Measurements from ENCODE around the gene BRWD1.
A peak's percentile ranks its signal among the peaks of the same experiment; 100 is the strongest.

BRWD1 gene

GRCh38 chr21:39269620-39270019, 43.8 kb downstream of the BRWD1 start:
- H3K4me1 ChIP-seq: peaks cover 0 to 20% (median 11%) of the 10 kb centered on the region in 10 experiments; a peak in 10 of 20 replicates
- H3K27ac ChIP-seq: no peak overlapping the region
- H3K36me3 ChIP-seq: peaks cover 93 to 100% (median 98%) of the 10 kb centered on the region in 11 experiments
- peaks cover 0 to 15% (median 4%) of the 10 kb centered on the region in 11 experiments; a peak in 6 of 22 replicates for H4K20me1 ChIP-seq
- no peaks in the 10 kb centered on the region for H3K27me3 ChIP-seq
- no peak overlapping the region for H3K4me2 ChIP-seq
- no peak for TF ChIP-seq Cebpa-rat (IDR thresholded peaks at IDR 0.05)
- no peaks in the 10 kb centered on the region for H3K9me3 ChIP-seq (replicated peaks in 1 of 11)
- no peak overlapping the region for H3K4me3 ChIP-seq
- no peak overlapping the region for H3K9ac ChIP-seq

GRCh38 chr21:39265603-39266002, 47.8 kb downstream of the BRWD1 start:
- Histone ChIP-seq H4K20me1 (peaks cover 0 to 39% (median 14%) of the 10 kb centered on the region in 11 experiments; a peak in 13 of 22 replicates), H3K4me3 (no peak overlapping the region), H3K4me2 (peak overlapping the region in 6 of 11 experiments; percentile 21 to 52 (median 46); a peak in 10 of 22 replicates), H3K4me1 (peaks cover 0 to 20% (median 11%) of the 10 kb centered on the region in 10 experiments; a peak in 10 of 20 replicates), H3K27me3 (no peaks in the 10 kb centered on the region), H3K9me3 (replicated peaks in 1 of 11) (no peaks in the 10 kb centered on the region), H3K36me3 (peaks cover 93 to 100% (median 99%) of the 10 kb centered on the region in 11 experiments), H3K9ac (no peak overlapping the region), H3K27ac (peak overlapping the region in 1 of 11 experiments; percentile 13; a peak in 1 of 22 replicates)
- TF ChIP-seq Cebpa-rat (IDR thresholded peaks at IDR 0.05): no peak

- H3K9me3 ChIP-seq (replicated peaks in 1 of 11): no peaks in the 10 kb centered on the region
- H3K9ac ChIP-seq: no peak overlapping the region
- H3K4me1 ChIP-seq: peaks cover 0 to 20% (median 11%) of the 10 kb centered on the region in 10 experiments; a peak in 10 of 20 replicates
- H3K27me3 ChIP-seq: no peaks in the 10 kb centered on the region
- H4K20me1 ChIP-seq: peaks cover 8 to 54% (median 19%) of the 10 kb centered on the region in 11 experiments; a peak in 14 of 22 replicates
- no peak overlapping the region for H3K4me2 ChIP-seq
- no peak overlapping the region for H3K27ac ChIP-seq
- peaks cover 94 to 100% (median 99%) of the 10 kb centered on the region in 11 experiments for H3K36me3 ChIP-seq
- peak in 2 of 11 experiments; percentile 11 to 37; a peak in 1 of 22 replicates for TF ChIP-seq Cebpa-rat (IDR thresholded peaks at IDR 0.05)
- no peak overlapping the region for H3K4me3 ChIP-seq
Observed at GRCh38 chr21:39263372-39263771, 50.1 kb downstream of the BRWD1 start.

- Histone ChIP-seq H3K27me3 (no peaks in the 10 kb centered on the region), H3K4me2 (no peak overlapping the region), H3K36me3 (peaks cover 96 to 100% (median 99%) of the 10 kb centered on the region in 11 experiments), H3K9me3 (replicated peaks in 1 of 11) (no peaks in the 10 kb centered on the region), H3K9ac (no peak overlapping the region), H3K27ac (no peak overlapping the region), H4K20me1 (peaks cover 8 to 61% (median 30%) of the 10 kb centered on the region in 11 experiments; a peak in 15 of 22 replicates), H3K4me1 (no peaks in the 10 kb centered on the region), H3K4me3 (no peak overlapping the region)
- no peak for TF ChIP-seq Cebpa-rat (IDR thresholded peaks at IDR 0.05)
Observed at GRCh38 chr21:39258207-39258606, 55.2 kb downstream of the BRWD1 start.

- no peaks in the 10 kb centered on the region for H3K4me1 ChIP-seq
- H3K36me3 ChIP-seq: peaks cover 88 to 100% (median 95%) of the 10 kb centered on the region in 11 experiments
- no peak overlapping the region for H3K4me3 ChIP-seq
- peaks cover 1 to 33% (median 6%) of the 10 kb centered on the region in 11 experiments; a peak in 11 of 22 replicates for H4K20me1 ChIP-seq
- H3K9me3 ChIP-seq (replicated peaks in 1 of 11): no peaks in the 10 kb centered on the region
- no peak overlapping the region for H3K4me2 ChIP-seq
- H3K27me3 ChIP-seq: no peaks in the 10 kb centered on the region
- H3K27ac ChIP-seq: no peak overlapping the region
- H3K9ac ChIP-seq: no peak overlapping the region
- no peak for TF ChIP-seq Cebpa-rat (IDR thresholded peaks at IDR 0.05)
Observed at GRCh38 chr21:39251326-39251725, 62.1 kb downstream of the BRWD1 start.

- Histone ChIP-seq H3K4me2 (no peak overlapping the region), H3K4me1 (no peaks in the 10 kb centered on the region), H3K27me3 (no peaks in the 10 kb centered on the region), H3K9ac (no peak overlapping the region), H4K20me1 (peaks cover 18 to 72% (median 27%) of the 10 kb centered on the region in 11 experiments; a peak in 12 of 22 replicates), H3K36me3 (peaks cover 88 to 100% (median 100%) of the 10 kb centered on the region in 11 experiments), H3K9me3 (replicated peaks in 1 of 11) (no peaks in the 10 kb centered on the region), H3K4me3 (no peak overlapping the region), H3K27ac (no peak overlapping the region)
- TF ChIP-seq Cebpa-rat (IDR thresholded peaks at IDR 0.05): no peak
Observed at GRCh38 chr21:39238275-39238674, 75.2 kb downstream of the BRWD1 start.

- Histone ChIP-seq H3K27me3 (no peaks in the 10 kb centered on the region), H3K4me1 (no peaks in the 10 kb centered on the region), H3K9me3 (replicated peaks in 1 of 11) (no peaks in the 10 kb centered on the region), H3K4me2 (no peak overlapping the region), H3K36me3 (peaks cover 93 to 100% (median 100%) of the 10 kb centered on the region in 11 experiments), H3K4me3 (no peak overlapping the region), H3K27ac (no peak overlapping the region), H4K20me1 (peaks cover 4 to 59% (median 25%) of the 10 kb centered on the region in 11 experiments; a peak in 11 of 22 replicates), H3K9ac (no peak overlapping the region)
- no peak for TF ChIP-seq Cebpa-rat (IDR thresholded peaks at IDR 0.05)
Observed at GRCh38 chr21:39232861-39233291, 80.6 kb downstream of the BRWD1 start.

- peaks cover 73 to 99% (median 91%) of the 10 kb centered on the region in 11 experiments for H3K36me3 ChIP-seq
- H4K20me1 ChIP-seq: peaks cover 0 to 28% (median 5%) of the 10 kb centered on the region in 11 experiments; a peak in 5 of 22 replicates
- H3K27me3 ChIP-seq: no peaks in the 10 kb centered on the region
- no peak for TF ChIP-seq Cebpa-rat (IDR thresholded peaks at IDR 0.05)
- no peaks in the 10 kb centered on the region for H3K9me3 ChIP-seq (replicated peaks in 1 of 11)
- no peak overlapping the region for H3K9ac ChIP-seq
- no peak overlapping the region for H3K27ac ChIP-seq
- no peak overlapping the region for H3K4me3 ChIP-seq
- no peak overlapping the region for H3K4me2 ChIP-seq
- no peaks in the 10 kb centered on the region for H3K4me1 ChIP-seq
Observed at GRCh38 chr21:39224930-39225329, 88.5 kb downstream of the BRWD1 start.

GRCh38 chr21:39221997-39222486, 91.4 kb downstream of the BRWD1 start:
- no peaks in the 10 kb centered on the region for H3K9me3 ChIP-seq (replicated peaks in 1 of 11)
- H3K4me1 ChIP-seq: no peaks in the 10 kb centered on the region
- H3K27ac ChIP-seq: no peak overlapping the region
- no peaks in the 10 kb centered on the region for H3K27me3 ChIP-seq
- peaks cover 0 to 25% (median 0%) of the 10 kb centered on the region in 11 experiments; a peak in 3 of 22 replicates for H4K20me1 ChIP-seq
- H3K9ac ChIP-seq: no peak overlapping the region
- H3K4me2 ChIP-seq: no peak overlapping the region
- peaks cover 74 to 98% (median 88%) of the 10 kb centered on the region in 11 experiments for H3K36me3 ChIP-seq
- no peak overlapping the region for H3K4me3 ChIP-seq
- no peak for TF ChIP-seq Cebpa-rat (IDR thresholded peaks at IDR 0.05)
